Measurements from ENCODE around the gene SLC22A5. TPM values are rescaled to one million over a fixed set of nuclear protein-coding genes. Genes with fewer than 3 reads are reported as not detected.
"Not testable (repeated sequence)": the region's sequence is repeated elsewhere in the genome, so short reads cannot be mapped to it uniquely, and the experiment has no call there.

Gene SLC22A5
- total RNA-seq, 1 donor from 2014 or later = 21.6 TPM

- no peak for TF ChIP-seq CTCF (conservative IDR thresholded peaks at IDR 0.05)
- no peaks in the 10 kb centered on the region for H3K9me3 Mint-ChIP-seq
- no peak overlapping the region for H3K4me3 Mint-ChIP-seq
- no peak for DNase-seq (ENCODE audit: extremely low spot score, unreplicated experiment)
- peak overlapping the region; percentile 83 for H3K27ac Mint-ChIP-seq
- peaks cover 30% of the 10 kb centered on the region for H3K4me1 Mint-ChIP-seq (ENCODE audit: unreplicated experiment)
- no peaks in the 10 kb centered on the region for H3K36me3 Mint-ChIP-seq
- H3K27me3 Mint-ChIP-seq = no peaks in the 10 kb centered on the region
Measured at GRCh38 chr5:132436936-132437335, 67.4 kb downstream of the SLC22A5 start.

GRCh38 chr5:132437604-132438266 is 68.2 kb downstream of the SLC22A5 start:
- Mint-ChIP-seq H3K27me3 (no peaks in the 10 kb centered on the region), H3K9me3 (no peaks in the 10 kb centered on the region), H3K27ac (peak overlapping the region; percentile 83), H3K36me3 (no peaks in the 10 kb centered on the region), H3K4me3 (peak overlapping the region; percentile 17), H3K4me1 (ENCODE audit: unreplicated experiment) (peaks cover 30% of the 10 kb centered on the region)
- DNase-seq (ENCODE audit: extremely low spot score, unreplicated experiment) = no peak
- no peak for TF ChIP-seq CTCF (conservative IDR thresholded peaks at IDR 0.05)

- H3K4me3 Mint-ChIP-seq; H3K9me3 Mint-ChIP-seq; DNase-seq (ENCODE audit: extremely low spot score, unreplicated experiment); H3K27me3 Mint-ChIP-seq; H3K36me3 Mint-ChIP-seq: not testable (repeated sequence)
- H3K27ac Mint-ChIP-seq = peak overlapping the region; percentile 83
- peaks cover 30% of the 10 kb centered on the region for H3K4me1 Mint-ChIP-seq (ENCODE audit: unreplicated experiment)
Measured at GRCh38 chr5:132438267-132438645, 68.7 kb downstream of the SLC22A5 start.

- no peak overlapping the region for H3K4me3 Mint-ChIP-seq
- H3K27me3 Mint-ChIP-seq = no peaks in the 10 kb centered on the region
- no peaks in the 10 kb centered on the region for H3K9me3 Mint-ChIP-seq
Measured at GRCh38 chr5:132438917-132439316, 69.4 kb downstream of the SLC22A5 start.

GRCh38 chr5:132439521-132440089 is 70.1 kb downstream of the SLC22A5 start:
- H3K27ac Mint-ChIP-seq = peak overlapping the region; percentile 31
- no peaks in the 10 kb centered on the region for H3K9me3 Mint-ChIP-seq
- no peaks in the 10 kb centered on the region for H3K27me3 Mint-ChIP-seq
- no peaks in the 10 kb centered on the region for H3K36me3 Mint-ChIP-seq
- no peak overlapping the region for H3K4me3 Mint-ChIP-seq
- no peak for TF ChIP-seq CTCF (conservative IDR thresholded peaks at IDR 0.05)
- H3K4me1 Mint-ChIP-seq (ENCODE audit: unreplicated experiment) = peaks cover 26% of the 10 kb centered on the region
- no peak for DNase-seq (ENCODE audit: extremely low spot score, unreplicated experiment)

More at GRCh38 chr5:132438917-132439316, 69.4 kb downstream of the SLC22A5 start:
- H3K4me1 Mint-ChIP-seq (ENCODE audit: unreplicated experiment) = peaks cover 29% of the 10 kb centered on the region
- H3K27ac Mint-ChIP-seq = no peak overlapping the region
- DNase-seq (ENCODE audit: extremely low spot score, unreplicated experiment) = no peak
- no peak for TF ChIP-seq CTCF (conservative IDR thresholded peaks at IDR 0.05)
- H3K36me3 Mint-ChIP-seq = no peaks in the 10 kb centered on the region

GRCh38 chr5:132444061-132444460 is 74.6 kb downstream of the SLC22A5 start:
- DNase-seq (ENCODE audit: extremely low spot score, unreplicated experiment) = no peak
- Mint-ChIP-seq H3K27me3 (no peaks in the 10 kb centered on the region), H3K4me1 (ENCODE audit: unreplicated experiment) (peaks cover 15% of the 10 kb centered on the region), H3K4me3 (no peak overlapping the region), H3K27ac (peak overlapping the region; percentile 99), H3K36me3 (no peaks in the 10 kb centered on the region), H3K9me3 (no peaks in the 10 kb centered on the region)
- no peak for TF ChIP-seq CTCF (conservative IDR thresholded peaks at IDR 0.05)
